Common myeloid progenitor, CD34-positive (primary cell): ENCODE measurements around the gene PCED1B.

Source experiments
- CTCF ChIA-PET: fragments of 350-600 bp; sonication (Branson Sonifier 250); formaldehyde crosslinking; loops from one replicate; lab custom pipeline; 2021; ENCODE audit warnings: antibody characterized with exemption; lab: Charles Lee
- POLR2A ChIA-PET: fragments of 350-600 bp; sonication (Branson Sonifier 250); formaldehyde crosslinking; loops from one replicate; lab custom pipeline; 2021; ENCODE audit warnings: antibody characterized with exemption; lab: Charles Lee
- DNase-seq, 3 donors: peaks; one replicate each; pipeline versions ENCODE4 v3.0.0 to v3.0.0-alpha.2; 2013
- H3K27ac ChIP-seq, 2 experiments: 1 replicate in 1 of 2; 2 replicates in 1 of 2; pipeline ENCODE4 v1.7.0; 2013; ENCODE audit warnings: inconsistent platforms in 2 of 2, low read length in 2 of 2, mild to moderate bottlenecking in 2 of 2, low read depth in 1 of 2, moderate library complexity in 1 of 2; ENCODE audit not compliant: severe bottlenecking in 2 of 2, insufficient read depth in 1 of 2, poor library complexity in 1 of 2
- H3K27me3 ChIP-seq, 5 experiments: replicated peaks in 2 of 5; 1 replicate in 3 of 5; 2 replicates in 2 of 5; pipeline versions ENCODE4 v1.6.1 to v1.7.0; 2013; ENCODE audit warnings: low read length in 4 of 5, mild to moderate bottlenecking in 2 of 5, moderate library complexity in 2 of 5, inconsistent platforms in 1 of 5; ENCODE audit not compliant: insufficient read depth in 5 of 5, control insufficient read depth in 4 of 5
- H3K36me3 ChIP-seq, 4 experiments: 1 replicate in 2 of 4; 2 replicates in 2 of 4; pipeline versions ENCODE4 v1.6.1 to v1.7.0; 2013; ENCODE audit warnings: low read length in 3 of 4, control low read depth in 1 of 4, mild to moderate bottlenecking in 1 of 4; ENCODE audit not compliant: control insufficient read depth in 4 of 4, insufficient read depth in 4 of 4
- H3K4me1 ChIP-seq, 4 experiments: 1 replicate in 3 of 4; 2 replicates in 1 of 4; pipeline versions ENCODE4 v1.6.1 to v1.7.1; 2013; ENCODE audit warnings: low read length in 3 of 4, mild to moderate bottlenecking in 3 of 4, control low read depth in 1 of 4, inconsistent platforms in 1 of 4, moderate library complexity in 1 of 4; ENCODE audit not compliant: control insufficient read depth in 4 of 4, insufficient read depth in 4 of 4; ENCODE audit errors: control extremely low read depth in 1 of 4
- H3K4me3 ChIP-seq, 7 experiments: 1 replicate in 4 of 7; 2 replicates in 3 of 7; pipeline versions ENCODE4 v1.5.1 to v1.7.0; 2013; ENCODE audit warnings: mild to moderate bottlenecking in 7 of 7, low read length in 6 of 7, moderate library complexity in 6 of 7, inconsistent platforms in 2 of 7, low read depth in 2 of 7, control low read depth in 1 of 7; ENCODE audit not compliant: insufficient read depth in 4 of 7, control insufficient read depth in 1 of 7; ENCODE audit errors: extremely low read depth in 1 of 7
- H3K9me3 ChIP-seq, 5 experiments: 1 replicate in 4 of 5; 2 replicates in 1 of 5; pipeline versions ENCODE4 v1.6.1 to v1.7.1; 2013; ENCODE audit warnings: low read length in 4 of 5, mild to moderate bottlenecking in 2 of 5, inconsistent platforms in 1 of 5, low read depth in 1 of 5, moderate library complexity in 1 of 5; ENCODE audit not compliant: control insufficient read depth in 4 of 5, insufficient read depth in 2 of 5; ENCODE audit errors: control extremely low read depth in 1 of 5
- WGBS: methylation state at CpG from one replicate; pipeline ENCODE4 v1.1.5; 2013; ENCODE audit not compliant: insufficient coverage; 5-methylcytosine and 5-hydroxymethylcytosine counted together

The PCED1B gene

DNA sequence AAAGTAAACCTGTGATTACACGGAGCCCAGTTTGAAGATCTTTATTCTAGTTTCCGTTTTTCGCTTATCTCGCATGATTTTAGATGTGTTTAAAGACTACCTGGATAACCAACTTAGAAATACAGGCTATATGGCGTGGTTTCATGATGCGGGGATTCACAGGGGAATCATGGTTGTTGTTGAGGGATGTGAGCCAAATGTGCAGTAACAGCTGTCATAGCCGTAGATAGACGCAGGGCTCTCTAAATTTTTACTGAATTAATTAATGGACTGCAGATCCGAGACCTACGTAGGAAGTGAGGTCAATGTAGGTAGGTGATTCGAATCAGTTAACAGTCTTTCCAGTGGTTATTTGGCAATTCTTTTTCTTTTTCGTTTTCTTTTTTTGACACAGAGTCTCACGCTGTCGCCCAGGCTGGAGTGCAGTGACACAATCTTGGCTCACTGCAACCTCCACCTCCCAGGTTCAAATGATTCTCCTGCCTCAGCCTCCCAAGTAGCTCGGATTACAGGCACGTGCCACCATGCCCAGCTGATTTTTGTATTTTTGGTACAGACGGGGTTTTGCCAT, 145.2 kb downstream of the PCED1B start:
- ChIA-PET CTCF (interaction anchor here (1.0 kb wide), 1 partner anchor 70 kb away, joined by 4 read pairs; no protein-coding TSS in a partner anchor), POLR2A (no interaction called here)
- 87% methylated on average over 15 of the region's 17 CpGs for WGBS
- Histone ChIP-seq H3K36me3 (no peaks in the 10 kb centered on the region), H3K4me1 (peaks cover 3 to 15% (median 9%) of the 10 kb centered on the region in 4 experiments), H3K9me3 (no peaks in the 10 kb centered on the region), H3K27ac (no peak overlapping the region), H3K4me3 (no peak overlapping the region), H3K27me3 (no peaks in the 10 kb centered on the region)
- no peak for DNase-seq

GRCh38 chr12:47225356-47225755, 145.9 kb downstream of the PCED1B start:
- Histone ChIP-seq H3K4me3 (no peak overlapping the region), H3K36me3 (no peaks in the 10 kb centered on the region), H3K27me3 (no peaks in the 10 kb centered on the region), H3K9me3 (no peaks in the 10 kb centered on the region), H3K4me1 (peaks cover 3 to 14% (median 9%) of the 10 kb centered on the region in 4 experiments), H3K27ac (no peak overlapping the region)
- ChIA-PET POLR2A (no interaction called here), CTCF (interaction anchor here (1.0 kb wide), 2 partner anchors 50 to 69 kb away, joined by 4 read pairs; no protein-coding TSS in a partner anchor)
- no CpG with 5 or more reads among the region's 2 CpGs for WGBS
- no peak for DNase-seq

- no peaks in the 10 kb centered on the region for H3K36me3 ChIP-seq
- no peaks in the 10 kb centered on the region for H3K9me3 ChIP-seq
- peaks cover 3 to 13% (median 7%) of the 10 kb centered on the region in 4 experiments for H3K4me1 ChIP-seq
- ChIA-PET CTCF (interaction anchor here (1.0 kb wide), 1 partner anchor 50 kb away, joined by 4 read pairs; no protein-coding TSS in a partner anchor), POLR2A (no interaction called here)
- WGBS = 98% methylated on average over 10 of the region's 10 CpGs
- H3K27ac ChIP-seq = no peak overlapping the region
- no peak overlapping the region for H3K4me3 ChIP-seq
- DNase-seq = no peak
- H3K27me3 ChIP-seq = no peaks in the 10 kb centered on the region
These were observed 146.8 kb downstream of the PCED1B start for GRCh38 chr12:47226199-47226598.

DNA sequence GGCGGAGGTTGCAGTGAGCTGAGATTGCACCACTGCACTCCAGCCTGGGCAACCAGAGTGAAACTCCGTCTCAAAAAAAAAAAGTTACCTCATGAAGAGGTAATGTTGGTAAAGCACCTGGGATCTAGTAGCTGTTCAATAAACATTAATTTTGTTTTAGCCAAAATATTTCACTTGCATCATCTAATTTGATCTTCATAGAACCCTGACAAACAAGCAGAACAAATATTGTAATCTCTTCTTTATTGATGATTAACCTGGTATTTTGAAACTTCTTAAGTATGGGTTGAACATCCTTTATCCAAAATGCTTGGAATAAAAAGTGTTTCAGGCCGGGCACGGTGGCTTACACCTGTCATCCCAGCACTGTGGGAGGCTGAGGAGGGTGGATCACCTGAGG, 149.4 kb downstream of the PCED1B start:
- ChIA-PET POLR2A (interaction anchor here (0.6 kb wide), 1 partner anchor 11 kb away, joined by 3 read pairs; no protein-coding TSS in a partner anchor), CTCF (interaction anchor here (0.9 to 1.3 kb wide), 2 partner anchors 13 to 78 kb away, joined by 3 read pairs; no protein-coding TSS in a partner anchor)
- no peaks in the 10 kb centered on the region for H3K36me3 ChIP-seq
- no peak overlapping the region for H3K4me3 ChIP-seq
- peaks cover 0 to 2% (median 1%) of the 10 kb centered on the region in 4 experiments for H3K4me1 ChIP-seq
- no peaks in the 10 kb centered on the region for H3K9me3 ChIP-seq
- H3K27ac ChIP-seq = no peak overlapping the region
- WGBS = no CpG with 5 or more reads among the region's 4 CpGs
- H3K27me3 ChIP-seq = no peaks in the 10 kb centered on the region
- DNase-seq = no peak

DNA sequence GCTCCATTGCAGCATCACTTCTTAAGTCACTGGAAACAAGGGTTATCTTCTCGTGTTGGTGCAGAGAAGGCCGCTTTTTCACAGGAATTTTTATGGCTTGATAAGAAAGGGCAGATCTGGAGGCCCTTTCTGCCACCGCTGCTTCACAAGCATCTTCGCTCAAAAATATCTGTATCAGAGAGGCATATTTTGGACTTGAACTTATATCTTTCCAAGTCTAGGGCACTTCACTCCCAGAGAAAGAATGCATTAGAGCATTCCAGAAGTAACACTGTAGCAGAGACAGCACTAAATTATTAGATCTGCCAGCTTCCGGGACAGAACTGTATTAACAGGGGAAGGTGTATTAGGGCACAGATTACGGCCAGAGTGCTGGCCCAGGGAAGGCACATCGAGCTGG, 152.0 kb downstream of the PCED1B start:
- Histone ChIP-seq H3K9me3 (no peaks in the 10 kb centered on the region), H3K27me3 (no peaks in the 10 kb centered on the region), H3K27ac (no peak overlapping the region), H3K36me3 (no peaks in the 10 kb centered on the region), H3K4me3 (no peak overlapping the region), H3K4me1 (peaks cover 0 to 5% (median 4%) of the 10 kb centered on the region in 4 experiments)
- 96% methylated on average over 7 of the region's 7 CpGs for WGBS
- ChIA-PET CTCF (interaction anchor here (0.8 kb wide), 1 partner anchor 24 kb away, joined by 3 read pairs; no protein-coding TSS in a partner anchor), POLR2A (no interaction called here)
- DNase-seq = no peak

DNA sequence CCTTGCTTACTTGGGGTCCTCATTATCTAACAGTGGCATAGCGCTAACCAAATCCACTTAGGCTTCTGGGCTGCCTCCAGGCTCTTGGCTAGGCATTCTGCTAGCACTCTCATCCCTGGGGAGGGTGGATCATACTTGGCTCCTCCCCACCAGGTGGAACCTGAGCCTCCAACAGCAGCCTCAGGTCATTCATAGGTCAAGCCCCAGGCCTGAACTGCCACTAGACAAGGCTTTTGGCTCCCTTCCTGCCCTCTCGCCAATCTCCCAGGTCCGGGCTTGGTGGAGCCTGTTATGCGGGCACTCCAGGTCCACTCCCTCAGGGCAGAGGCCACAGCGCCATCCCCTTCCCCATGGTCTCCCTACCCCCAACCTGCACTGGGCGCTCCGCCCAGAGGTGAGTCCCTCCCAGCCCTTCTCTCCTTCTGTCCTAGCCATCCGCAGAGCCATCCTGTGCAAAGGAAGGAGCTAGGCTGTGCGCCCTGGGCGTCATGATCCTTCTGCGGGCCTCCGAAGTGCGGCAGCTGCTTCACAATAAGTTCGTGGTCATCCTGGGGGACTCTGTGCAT, 155.2 kb downstream of the PCED1B start:
- no peak for DNase-seq
- ChIA-PET POLR2A (no interaction called here), CTCF (no interaction called here)
- Histone ChIP-seq H3K36me3 (no peaks in the 10 kb centered on the region), H3K27ac (no peak overlapping the region), H3K4me3 (no peak overlapping the region), H3K4me1 (peaks cover 6 to 19% (median 13%) of the 10 kb centered on the region in 4 experiments), H3K9me3 (no peaks in the 10 kb centered on the region), H3K27me3 (no peaks in the 10 kb centered on the region)
- WGBS = 97% methylated on average over 13 of the region's 14 CpGs
